Osteoblast (primary cell): ENCODE data around the gene SLC39A13. TPM values are rescaled to one million over a fixed set of nuclear protein-coding genes. Genes with fewer than 3 reads are reported as not detected.
A peak's percentile ranks its signal among the peaks of the same experiment; 100 is the strongest.

Source experiments
- DNase-seq: peaks from one replicate; pipeline ENCODE4 v3.0.0; 2011; ENCODE audit warnings: low spot score, mixed read lengths; ENCODE audit not compliant: insufficient read length; ENCODE audit errors: missing footprints
- H2AFZ ChIP-seq: 2 replicates; pipeline ENCODE4 v1.6.0; 2011; ENCODE audit warnings: mild to moderate bottlenecking, low read length
- H3K27ac ChIP-seq: 2 replicates; pipeline ENCODE4 v1.5.1; 2011; ENCODE audit warnings: mild to moderate bottlenecking, low read depth, low read length, moderate library complexity
- H3K27me3 ChIP-seq: 2 replicates; pipeline ENCODE4 v1.6.0; 2012; ENCODE audit warnings: mild to moderate bottlenecking, control low read depth, inconsistent platforms, low read length, moderate library complexity; ENCODE audit not compliant: insufficient read depth
- H3K36me3 ChIP-seq: 2 replicates; pipeline ENCODE4 v1.5.1; 2011; ENCODE audit warnings: mild to moderate bottlenecking, low read length, control low read depth, moderate library complexity; ENCODE audit not compliant: insufficient read depth
- H3K4me1 ChIP-seq: 2 replicates; pipeline ENCODE4 v1.5.1; 2011; ENCODE audit warnings: mild to moderate bottlenecking, low read length, control low read depth, moderate library complexity; ENCODE audit not compliant: insufficient read depth
- H3K4me2 ChIP-seq: 2 replicates; pipeline ENCODE4 v1.6.0; 2011; ENCODE audit warnings: mild to moderate bottlenecking, low read length; ENCODE audit not compliant: insufficient read depth
- H3K4me3 ChIP-seq: fragments of 200-600 bp; sonication (generic); 3 replicates; pipeline ENCODE4 v1.5.1; 2012; ENCODE audit warnings: mild to moderate bottlenecking, low read length, inconsistent platforms; ENCODE audit not compliant: insufficient read depth
- H3K79me2 ChIP-seq: 2 replicates; pipeline ENCODE4 v1.6.0; 2012; ENCODE audit warnings: mild to moderate bottlenecking, low read length, control low read depth, inconsistent platforms; ENCODE audit not compliant: insufficient read depth
- H3K9me3 ChIP-seq: 2 replicates; pipeline ENCODE4 v1.5.1; 2011; ENCODE audit warnings: low read depth, low read length, control low read depth
- H4K20me1 ChIP-seq: 2 replicates; pipeline ENCODE4 v1.6.0; 2012; ENCODE audit warnings: mild to moderate bottlenecking, low read length, control low read depth; ENCODE audit not compliant: insufficient read depth
- CTCF ChIP-seq: IDR thresholded peaks from 2 replicates; pipeline ENCODE4 v1.5.1; 2011; ENCODE audit warnings: mild to moderate bottlenecking, low read depth, low read length, moderate library complexity; ENCODE audit errors: extremely low read depth
- total RNA-seq: library from RNA; depleted of rRNA; stranded (reverse); fragments of >200 nt; gene quantifications from 2 replicates; pipeline ENCODE4 v1.2.3, GENCODE V29; 2012

The SLC39A13 gene
- total RNA-seq, 1 donor, result 78.9 TPM

DNA sequence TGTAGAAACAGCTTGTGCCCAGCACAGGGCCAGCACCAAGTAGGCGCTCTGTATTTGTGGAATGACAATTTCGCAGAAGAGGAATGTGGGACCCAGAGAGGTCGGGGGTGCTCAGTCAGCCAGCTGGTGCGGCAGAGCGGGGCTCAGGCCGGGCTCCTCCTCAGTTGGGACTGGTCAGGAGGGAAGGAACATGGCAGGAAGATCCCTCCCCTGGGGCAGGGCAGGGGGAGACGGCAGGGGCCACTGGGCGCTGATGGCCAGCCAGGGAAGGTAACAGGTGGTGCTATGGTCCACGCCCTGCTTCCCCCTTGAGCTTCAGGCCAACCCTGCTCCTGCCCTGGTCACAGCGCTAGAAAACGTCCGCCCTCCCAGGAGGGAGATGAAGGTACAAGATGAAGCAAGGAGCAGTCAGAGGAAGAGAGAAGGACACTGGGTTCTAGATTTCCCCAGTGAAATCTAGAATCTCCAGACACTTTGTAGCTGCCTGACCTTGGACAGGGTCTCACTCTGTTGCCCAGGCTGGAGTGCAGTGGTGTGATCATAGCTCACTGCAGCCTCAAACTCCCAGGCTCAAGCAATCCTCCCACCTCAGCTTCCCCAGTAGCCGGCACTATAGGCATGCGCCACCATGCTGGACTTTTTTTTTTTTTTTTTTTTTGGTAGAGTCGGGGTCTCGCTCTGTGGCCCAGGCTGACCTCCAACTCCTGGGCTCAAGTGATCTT lies 16.5 kb upstream of the SLC39A13 start:
- no peak overlapping the region for H2AFZ ChIP-seq
- peak; percentile 63 for DNase-seq
- no peak overlapping the region for H3K27ac ChIP-seq
- no peaks in the 10 kb centered on the region for H4K20me1 ChIP-seq
- H3K4me2 ChIP-seq, result no peak overlapping the region
- no peaks in the 10 kb centered on the region for H3K79me2 ChIP-seq
- no peak for TF ChIP-seq CTCF
- H3K36me3 ChIP-seq, result no peaks in the 10 kb centered on the region
- H3K4me1 ChIP-seq, result peaks cover 9% of the 10 kb centered on the region
- no peaks in the 10 kb centered on the region for H3K9me3 ChIP-seq
- H3K4me3 ChIP-seq, result no peak overlapping the region
- H3K27me3 ChIP-seq, result no peaks in the 10 kb centered on the region

DNA sequence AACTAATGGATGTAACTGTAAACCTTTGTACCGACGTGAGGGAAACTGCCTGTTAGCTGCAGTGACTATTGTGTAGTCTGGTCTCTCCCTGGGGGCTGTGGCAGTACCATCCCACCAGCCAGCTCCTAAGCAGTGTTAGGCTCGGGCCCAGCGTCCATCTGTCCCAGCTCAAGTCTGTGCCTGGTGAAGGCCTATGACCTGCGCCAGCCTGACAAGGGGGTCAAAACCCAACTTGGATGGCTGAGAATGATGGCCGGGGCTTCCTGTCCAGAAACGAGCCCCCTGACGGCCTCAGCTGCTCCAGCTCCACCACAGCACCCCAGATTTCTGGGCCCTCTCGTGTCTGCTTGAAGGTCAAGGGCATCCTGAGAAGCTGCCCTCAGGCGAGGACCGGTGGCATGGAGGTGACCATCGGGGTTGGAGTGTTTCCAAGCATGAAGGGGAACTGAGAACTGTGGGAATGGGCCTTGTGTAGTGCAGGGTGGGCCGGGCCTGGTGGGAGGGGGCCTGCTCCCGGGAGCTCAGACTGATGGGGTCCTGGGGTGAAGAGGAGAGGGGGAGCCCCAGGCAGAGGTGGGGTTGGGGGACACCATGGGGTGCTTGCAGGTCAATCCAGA lies 15.7 kb upstream of the SLC39A13 start:
- Histone ChIP-seq H3K4me3 (no peak overlapping the region), H3K4me1 (peaks cover 9% of the 10 kb centered on the region), H4K20me1 (no peaks in the 10 kb centered on the region), H3K27me3 (no peaks in the 10 kb centered on the region), H3K4me2 (no peak overlapping the region), H3K79me2 (no peaks in the 10 kb centered on the region), H3K27ac (no peak overlapping the region), H3K36me3 (no peaks in the 10 kb centered on the region), H3K9me3 (no peaks in the 10 kb centered on the region), H2AFZ (no peak overlapping the region)
- peak; percentile 69 for DNase-seq
- TF ChIP-seq CTCF, result no peak

- Histone ChIP-seq H3K4me3 (no peak overlapping the region), H3K27ac (peak overlapping the region; percentile 85), H3K9me3 (no peaks in the 10 kb centered on the region), H3K4me2 (no peak overlapping the region), H2AFZ (peak overlapping the region; percentile 88), H3K4me1 (peaks cover 9% of the 10 kb centered on the region), H3K79me2 (no peaks in the 10 kb centered on the region), H3K27me3 (no peaks in the 10 kb centered on the region), H3K36me3 (no peaks in the 10 kb centered on the region), H4K20me1 (no peaks in the 10 kb centered on the region)
- TF ChIP-seq CTCF, result no peak
- DNase-seq, result peak; percentile 97
Observed at GRCh38 chr11:47393163-47394049, 15.0 kb upstream of the SLC39A13 start.

- Histone ChIP-seq H3K79me2 (no peaks in the 10 kb centered on the region), H3K4me2 (no peak overlapping the region), H3K36me3 (no peaks in the 10 kb centered on the region), H3K9me3 (no peaks in the 10 kb centered on the region), H3K27me3 (no peaks in the 10 kb centered on the region), H3K4me3 (no peak overlapping the region), H2AFZ (peak overlapping the region; percentile 88), H4K20me1 (no peaks in the 10 kb centered on the region), H3K27ac (peak overlapping the region; percentile 85), H3K4me1 (peaks cover 9% of the 10 kb centered on the region)
- peak; percentile 72 for DNase-seq
- TF ChIP-seq CTCF, result no peak
Observed at GRCh38 chr11:47394050-47394321, 14.4 kb upstream of the SLC39A13 start.
